ENCODE measurements around the gene SMAP2.
"Not testable (repeated sequence)": the region's sequence is repeated elsewhere in the genome, so short reads cannot be mapped to it uniquely, and the experiment has no call there.

The SMAP2 gene

GRCh38 chr1:40373323-40374283, at the start of gene SMAP2:
SMAP2 (plus strand) TSS chr1:40373727; CDS start chr1:40374121, 394 bp downstream.
- DNase-seq (ENCODE audit: low read depth) = peak; percentile 92

GRCh38 chr1:40331403-40331802, 42.1 kb upstream of the SMAP2 start:
- DNase-seq (ENCODE audit: low read depth) = not testable (repeated sequence)

- DNase-seq (ENCODE audit: low read depth) = no peak
Measured at GRCh38 chr1:40332695-40333094, 40.8 kb upstream of the SMAP2 start.

GRCh38 chr1:40337443-40337842, 36.1 kb upstream of the SMAP2 start:
- DNase-seq (ENCODE audit: low read depth) = no peak

GRCh38 chr1:40338745-40339419, 34.6 kb upstream of the SMAP2 start:
- DNase-seq (ENCODE audit: low read depth) = peak; percentile 32

GRCh38 chr1:40339420-40340323, 33.9 kb upstream of the SMAP2 start:
- DNase-seq (ENCODE audit: low read depth) = no peak

- DNase-seq (ENCODE audit: low read depth) = no peak
Measured at GRCh38 chr1:40341491-40342380, 31.8 kb upstream of the SMAP2 start.

GRCh38 chr1:40342381-40342717, 31.2 kb upstream of the SMAP2 start:
- not testable (repeated sequence) for DNase-seq (ENCODE audit: low read depth)

GRCh38 chr1:40344597-40344996, 28.9 kb upstream of the SMAP2 start:
- peak; percentile 29 for DNase-seq (ENCODE audit: low read depth)

- DNase-seq (ENCODE audit: low read depth) = no peak
Measured at GRCh38 chr1:40350391-40350790, 23.1 kb upstream of the SMAP2 start.

GRCh38 chr1:40351124-40351523, 22.4 kb upstream of the SMAP2 start:
- no peak for DNase-seq (ENCODE audit: low read depth)

GRCh38 chr1:40352126-40352525, 21.4 kb upstream of the SMAP2 start:
- DNase-seq (ENCODE audit: low read depth) = no peak

GRCh38 chr1:40353082-40353481, 20.4 kb upstream of the SMAP2 start:
- DNase-seq (ENCODE audit: low read depth) = no peak

- DNase-seq (ENCODE audit: low read depth) = no peak
Measured at GRCh38 chr1:40357625-40358024, 15.9 kb upstream of the SMAP2 start.

- DNase-seq (ENCODE audit: low read depth) = no peak
Measured at GRCh38 chr1:40360631-40361030, 12.9 kb upstream of the SMAP2 start.

GRCh38 chr1:40361201-40361600, 12.3 kb upstream of the SMAP2 start:
- no peak for DNase-seq (ENCODE audit: low read depth)

GRCh38 chr1:40361637-40362036, 11.9 kb upstream of the SMAP2 start:
- no peak for DNase-seq (ENCODE audit: low read depth)

GRCh38 chr1:40362199-40362598, 11.3 kb upstream of the SMAP2 start:
- DNase-seq (ENCODE audit: low read depth) = no peak

GRCh38 chr1:40362699-40363098, 10.8 kb upstream of the SMAP2 start:
- no peak for DNase-seq (ENCODE audit: low read depth)

- DNase-seq (ENCODE audit: low read depth) = no peak
Measured at GRCh38 chr1:40363721-40364120, 9.8 kb upstream of the SMAP2 start.

- no peak for DNase-seq (ENCODE audit: low read depth)
Measured at GRCh38 chr1:40371707-40372258, 1.7 kb upstream of the SMAP2 start.

Data from GM04504 (cell line).